Neuronal stem cell (in vitro differentiated cells): ENCODE data around the gene PSMB7.

Experiments used
- DNase-seq: peaks from one replicate; pipeline ENCODE4 v3.0.0-alpha.2; 2013; ENCODE audit warnings: low spot score
- H2AFZ ChIP-seq: one replicate; pipeline ENCODE4 v1.6.1; 2013; ENCODE audit warnings: mild to moderate bottlenecking, low read length, inconsistent platforms
- H2AK5ac ChIP-seq: 2 replicates; pipeline ENCODE4 v1.6.1; 2013; ENCODE audit warnings: low read depth, mild to moderate bottlenecking, inconsistent platforms, low read length, moderate library complexity, mixed read lengths
- H2BK120ac ChIP-seq: 2 replicates; pipeline ENCODE4 v1.6.1; 2013; ENCODE audit warnings: low read depth, mild to moderate bottlenecking, inconsistent platforms, low read length, moderate library complexity, mixed read lengths
- H2BK12ac ChIP-seq: one replicate; pipeline ENCODE4 v1.6.1; 2013; ENCODE audit warnings: low read length, inconsistent platforms
- H2BK15ac ChIP-seq: 2 replicates; pipeline ENCODE4 v1.6.1; 2013; ENCODE audit warnings: mild to moderate bottlenecking, low read length, inconsistent platforms, mixed read lengths
- H2BK5ac ChIP-seq: one replicate; pipeline ENCODE4 v1.6.1; 2013; ENCODE audit warnings: inconsistent platforms, mild to moderate bottlenecking, low read length, moderate library complexity
- H3K14ac ChIP-seq: one replicate; pipeline ENCODE4 v1.6.1; 2013; ENCODE audit warnings: low read length, inconsistent platforms
- H3K18ac ChIP-seq: 2 replicates; pipeline ENCODE4 v1.6.1; 2013; ENCODE audit warnings: low read length, inconsistent platforms
- H3K23ac ChIP-seq: 2 replicates; pipeline ENCODE4 v1.6.1; 2013; ENCODE audit warnings: low read depth, mild to moderate bottlenecking, mixed read lengths, low read length, inconsistent platforms; ENCODE audit not compliant: poor library complexity
- H3K27ac ChIP-seq: replicated peaks from 3 replicates; pipeline ENCODE4 v1.5.1; 2013; ENCODE audit warnings: low read length, inconsistent platforms
- H3K27me3 ChIP-seq, 3 experiments: 2 replicates each; pipeline ENCODE4 v1.6.1; 2013; ENCODE audit warnings: low read length in 3 of 3, mild to moderate bottlenecking in 2 of 3, inconsistent platforms in 1 of 3, low read depth in 1 of 3, mixed read lengths in 1 of 3, moderate library complexity in 1 of 3; ENCODE audit not compliant: control insufficient read depth in 3 of 3, insufficient read depth in 3 of 3
- H3K36me3 ChIP-seq, 2 donors: replicated peaks in 1 of 2; 2 replicates each; pipeline ENCODE4 v1.6.1; 2013; ENCODE audit warnings: low read length in 2 of 2; ENCODE audit not compliant: control insufficient read depth in 2 of 2, insufficient read depth in 2 of 2
- H3K4ac ChIP-seq: 2 replicates; pipeline ENCODE4 v1.6.1; 2013; ENCODE audit warnings: inconsistent platforms, mild to moderate bottlenecking, low read length, moderate library complexity
- H3K4me1 ChIP-seq, 2 donors: 1 replicate in 1 of 2; 2 replicates in 1 of 2; pipeline ENCODE4 v1.6.1; 2013; ENCODE audit warnings: low read length in 2 of 2, low read depth in 1 of 2; ENCODE audit not compliant: control insufficient read depth in 2 of 2, insufficient read depth in 1 of 2
- H3K4me2 ChIP-seq: one replicate; pipeline ENCODE4 v1.6.1; 2013; ENCODE audit warnings: mild to moderate bottlenecking, low read length, inconsistent platforms; ENCODE audit not compliant: insufficient read depth, poor library complexity, severe bottlenecking
- H3K4me3 ChIP-seq, 2 donors: 2 replicates each; pipeline ENCODE4 v1.5.1; 2013; ENCODE audit warnings: low read length in 2 of 2, mild to moderate bottlenecking in 2 of 2, inconsistent platforms in 1 of 2, moderate library complexity in 1 of 2
- H3K79me1 ChIP-seq: one replicate; pipeline ENCODE4 v1.6.1; 2013; ENCODE audit warnings: low read depth, mild to moderate bottlenecking, inconsistent platforms, low read length, moderate library complexity
- H3K9ac ChIP-seq: one replicate; pipeline ENCODE4 v1.6.1; 2013; ENCODE audit warnings: mild to moderate bottlenecking, low read depth, low read length, inconsistent platforms; ENCODE audit not compliant: poor library complexity
- H3K9me3 ChIP-seq, 2 donors: replicated peaks in 1 of 2; 2 replicates each; pipeline versions ENCODE3 to v1.6.1; 2013; ENCODE audit warnings: low read length in 2 of 2, mild to moderate bottlenecking in 2 of 2, inconsistent platforms in 1 of 2, low read depth in 1 of 2, mixed read lengths in 1 of 2, moderate library complexity in 1 of 2; ENCODE audit not compliant: control insufficient read depth in 2 of 2, insufficient read depth in 1 of 2
- H4K8ac ChIP-seq: one replicate; pipeline ENCODE4 v1.6.1; 2013; ENCODE audit warnings: low read depth, mild to moderate bottlenecking, inconsistent platforms, low read length, moderate library complexity
- H4K91ac ChIP-seq: one replicate; pipeline ENCODE4 v1.6.1; 2013; ENCODE audit warnings: low read length, low read depth, mild to moderate bottlenecking, inconsistent platforms; ENCODE audit not compliant: poor library complexity
- WGBS, 2 donors: extraction: QIAGEN DNeasy Blood & Tissue Kit; methylation state at CpG; one replicate each; pipeline ENCODE4 v1.1.7; 2013; ENCODE audit warnings: missing lambda C conversion rate in 2 of 2, mixed read lengths in 1 of 2; ENCODE audit not compliant: insufficient read length in 2 of 2, insufficient replicate concordance in 1 of 2; ENCODE audit errors: extremely low coverage in 2 of 2; 5-methylcytosine and 5-hydroxymethylcytosine counted together

Gene PSMB7

DNA sequence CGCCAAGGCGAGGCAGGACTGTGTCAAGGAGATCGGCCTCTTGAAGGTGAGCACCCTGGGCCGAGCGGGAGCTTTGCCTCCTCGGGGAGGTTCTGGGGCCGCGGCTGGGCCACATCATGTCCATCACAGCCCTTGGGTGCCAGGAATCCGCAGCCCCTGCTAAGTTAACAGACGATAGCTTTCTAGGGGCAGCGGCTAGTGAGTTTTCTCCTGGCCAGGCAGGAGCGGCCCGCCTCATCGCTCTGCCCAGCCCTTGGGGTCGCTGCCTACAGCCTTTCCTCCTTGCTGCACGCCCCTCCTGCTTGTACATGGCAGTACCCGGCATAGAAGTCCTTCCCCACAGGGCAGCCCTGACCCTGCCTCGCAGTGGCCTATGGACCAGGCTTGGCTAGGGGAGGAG, 101.3 kb downstream of the PSMB7 start:
- Histone ChIP-seq H3K4me2 (no peak overlapping the region), H3K27ac (no peak overlapping the region), H3K9me3 (no peaks in the 10 kb centered on the region), H2BK15ac (no peak overlapping the region), H2BK120ac (no peak overlapping the region), H4K8ac (no peak overlapping the region), H3K27me3 (no peaks in the 10 kb centered on the region), H3K23ac (no peak overlapping the region), H2BK5ac (no peak overlapping the region), H3K4ac (no peak overlapping the region), H3K36me3 (peaks cover 36 to 84% of the 10 kb centered on the region in 2 donors), H3K9ac (no peak overlapping the region), H3K4me1 (peaks cover 0 to 3% of the 10 kb centered on the region in 2 donors), H3K4me3 (no peak overlapping the region), H2BK12ac (no peak overlapping the region), H4K91ac (no peak overlapping the region), H2AK5ac (no peak overlapping the region), H3K14ac (no peak overlapping the region), H3K18ac (no peak overlapping the region), H3K79me1 (peaks cover 1% of the 10 kb centered on the region), H2AFZ (no peak overlapping the region)
- WGBS, 2 donors: no CpG with 5 or more reads among the region's 18 CpGs
- DNase-seq: no peak

- H3K27ac ChIP-seq: no peak overlapping the region
- no peak overlapping the region for H3K4me3 ChIP-seq
- peaks cover 36 to 86% of the 10 kb centered on the region in 2 donors for H3K36me3 ChIP-seq
- no peak overlapping the region for H3K23ac ChIP-seq
- H4K8ac ChIP-seq: no peak overlapping the region
- no CpG with 5 or more reads among the region's 27 CpGs for WGBS, 2 donors
- no peak overlapping the region for H4K91ac ChIP-seq
- H2AFZ ChIP-seq: no peak overlapping the region
- H3K79me1 ChIP-seq: peaks cover 4% of the 10 kb centered on the region
- H3K27me3 ChIP-seq: no peaks in the 10 kb centered on the region
- H2BK5ac ChIP-seq: no peak overlapping the region
- H3K14ac ChIP-seq: no peak overlapping the region
- H2BK12ac ChIP-seq: no peak overlapping the region
- no peak for DNase-seq
- peaks cover 0 to 3% of the 10 kb centered on the region in 2 donors for H3K4me1 ChIP-seq
- H2BK120ac ChIP-seq: no peak overlapping the region
- H3K9ac ChIP-seq: no peak overlapping the region
- no peak overlapping the region for H3K4ac ChIP-seq
- no peak overlapping the region for H2AK5ac ChIP-seq
- no peak overlapping the region for H3K4me2 ChIP-seq
- H3K9me3 ChIP-seq: no peaks in the 10 kb centered on the region
- H2BK15ac ChIP-seq: no peak overlapping the region
- H3K18ac ChIP-seq: no peak overlapping the region
Observed at GRCh38 chr9:124312290-124313265, 102.7 kb downstream of the PSMB7 start.

DNA sequence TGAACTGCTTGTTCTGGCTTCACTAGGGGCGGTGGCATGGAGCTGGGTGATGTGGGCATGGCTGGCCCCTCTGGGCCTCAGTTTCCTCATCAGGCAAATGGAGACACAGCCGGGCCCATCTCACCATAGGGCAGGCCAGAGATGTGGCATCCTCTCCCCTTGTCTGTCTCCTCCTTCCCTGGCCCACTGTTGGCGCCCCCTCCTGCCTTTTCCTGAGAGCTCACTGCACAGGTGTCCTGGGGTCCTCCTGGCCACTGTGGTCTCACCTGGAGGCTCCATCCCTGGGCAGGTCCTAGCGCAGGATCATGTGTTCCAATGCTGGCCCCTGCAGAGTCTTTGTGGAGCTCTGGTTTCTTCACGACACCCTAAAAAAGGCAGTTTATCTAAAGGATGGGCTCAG, 104.0 kb downstream of the PSMB7 start:
- no peak overlapping the region for H2BK12ac ChIP-seq
- H3K79me1 ChIP-seq: peaks cover 5% of the 10 kb centered on the region
- no peaks in the 10 kb centered on the region for H3K27me3 ChIP-seq
- no peak overlapping the region for H2BK120ac ChIP-seq
- H3K9me3 ChIP-seq: no peaks in the 10 kb centered on the region
- no peak overlapping the region for H3K18ac ChIP-seq
- no peak overlapping the region for H2BK5ac ChIP-seq
- no peak overlapping the region for H2AK5ac ChIP-seq
- no peak overlapping the region for H3K4me3 ChIP-seq
- no peak overlapping the region for H4K91ac ChIP-seq
- H2AFZ ChIP-seq: no peak overlapping the region
- H3K4me1 ChIP-seq: peaks cover 0 to 5% of the 10 kb centered on the region in 2 donors
- H3K14ac ChIP-seq: no peak overlapping the region
- no CpG with 5 or more reads among the region's 5 CpGs for WGBS, 2 donors
- H3K4me2 ChIP-seq: no peak overlapping the region
- H3K36me3 ChIP-seq: peaks cover 35 to 87% of the 10 kb centered on the region in 2 donors
- no peak overlapping the region for H2BK15ac ChIP-seq
- DNase-seq: no peak
- H3K23ac ChIP-seq: no peak overlapping the region
- H3K9ac ChIP-seq: no peak overlapping the region
- no peak overlapping the region for H3K27ac ChIP-seq
- H4K8ac ChIP-seq: no peak overlapping the region
- H3K4ac ChIP-seq: no peak overlapping the region

- no peak overlapping the region for H2AFZ ChIP-seq
- no peaks in the 10 kb centered on the region for H3K27me3 ChIP-seq
- H3K4me1 ChIP-seq: peaks cover 0 to 7% of the 10 kb centered on the region in 2 donors
- no peak overlapping the region for H3K4me3 ChIP-seq
- no peak overlapping the region for H3K14ac ChIP-seq
- H4K91ac ChIP-seq: no peak overlapping the region
- no peak overlapping the region for H3K18ac ChIP-seq
- peaks cover 5% of the 10 kb centered on the region for H3K79me1 ChIP-seq
- H2BK120ac ChIP-seq: no peak overlapping the region
- H3K4ac ChIP-seq: no peak overlapping the region
- H4K8ac ChIP-seq: no peak overlapping the region
- H2BK5ac ChIP-seq: no peak overlapping the region
- H3K9me3 ChIP-seq: no peaks in the 10 kb centered on the region
- H2BK15ac ChIP-seq: no peak overlapping the region
- no CpG with 5 or more reads among the region's 15 CpGs for WGBS, 2 donors
- H3K4me2 ChIP-seq: no peak overlapping the region
- peaks cover 20 to 82% of the 10 kb centered on the region in 2 donors for H3K36me3 ChIP-seq
- H3K27ac ChIP-seq: no peak overlapping the region
- no peak overlapping the region for H2BK12ac ChIP-seq
- no peak for DNase-seq
- H3K9ac ChIP-seq: no peak overlapping the region
- H3K23ac ChIP-seq: no peak overlapping the region
- H2AK5ac ChIP-seq: no peak overlapping the region
Observed at GRCh38 chr9:124309667-124310084, 105.6 kb downstream of the PSMB7 start.
